Endothelial cell of umbilical vein (primary cell): ENCODE results near the gene SMR3A. TPM values are rescaled to one million over a fixed set of nuclear protein-coding genes. Genes with fewer than 3 reads are reported as not detected.

Experiments used
- BruUV-seq: library from RNA; stranded (reverse); fragments of 400-500 nt; replicated peaks from 2 replicates; lab custom pipeline; 2021; lab: Mats Ljungman, UMichigan
- CTCF ChIA-PET: fragments of 300-600, 350-600 bp; sonication (Branson Sonifier 250); formaldehyde crosslinking; loops from one replicate; lab custom pipeline; 2021; ENCODE audit warnings: antibody characterized with exemption, inconsistent platforms; lab: Charles Lee
- POLR2A ChIA-PET: fragments of 300-600, 350-600 bp; sonication (Branson Sonifier 250); formaldehyde crosslinking; loops from one replicate; lab custom pipeline; 2021; ENCODE audit warnings: antibody characterized with exemption, inconsistent platforms; lab: Charles Lee
- DNase-seq: peaks from one replicate; pipeline ENCODE4 v3.0.0-alpha.2; 2011; ENCODE audit warnings: low read depth, low spot score
- FAIRE-seq: peaks from 2 replicates; lab custom pipeline; 2011; peaks lifted over from hg19 to GRCh38; lab: Jason Lieb, UNC
- H2AFZ ChIP-seq: 2 replicates; pipeline ENCODE4 v1.6.0; 2012; ENCODE audit warnings: low read depth, low read length, control low read depth, inconsistent platforms
- H3K27ac ChIP-seq: 2 replicates; pipeline ENCODE4 v1.5.1; 2011; ENCODE audit warnings: low read depth, mild to moderate bottlenecking, control low read depth, low read length, moderate library complexity; ENCODE audit not compliant: insufficient read depth
- H3K27me3 ChIP-seq, 2 experiments: 2 replicates each; pipeline versions ENCODE4 v1.6.0 to v1.6.1; 2011; ENCODE audit warnings: low read length in 2 of 2, mixed read lengths in 1 of 2; ENCODE audit not compliant: control insufficient read depth in 2 of 2, insufficient read depth in 2 of 2
- H3K36me3 ChIP-seq, 2 experiments: 2 replicates in 1 of 2; 3 replicates in 1 of 2; pipeline ENCODE4 v1.5.1; 2011; ENCODE audit warnings: low read length in 2 of 2, mild to moderate bottlenecking in 1 of 2, moderate library complexity in 1 of 2; ENCODE audit not compliant: control insufficient read depth in 2 of 2, insufficient read depth in 2 of 2; ENCODE audit errors: extremely low read depth in 1 of 2
- H3K4me1 ChIP-seq: 3 replicates; pipeline ENCODE4 v1.5.1; 2011; ENCODE audit warnings: mild to moderate bottlenecking, low read length; ENCODE audit not compliant: control insufficient read depth, insufficient read depth; ENCODE audit errors: extremely low read depth
- H3K4me2 ChIP-seq: 2 replicates; pipeline ENCODE4 v1.6.1; 2011; ENCODE audit warnings: low read length, control low read depth, mixed read lengths; ENCODE audit not compliant: insufficient read depth
- H3K4me3 ChIP-seq, 3 experiments: fragments of 200-600 bp in 1 of 3; sonication (generic), shearing (Covaris generic) in 1 of 3; replicated peaks in 1 of 3; 2 replicates each; pipeline ENCODE4 v1.5.1; 2011 to 2016; ENCODE audit warnings: control low read depth in 3 of 3, low read length in 3 of 3, mild to moderate bottlenecking in 2 of 3, inconsistent platforms in 1 of 3, low read depth in 1 of 3, moderate library complexity in 1 of 3; ENCODE audit not compliant: insufficient read depth in 1 of 3
- H3K79me2 ChIP-seq: 2 replicates; pipeline ENCODE4 v1.6.0; 2012; ENCODE audit warnings: low read length, inconsistent platforms; ENCODE audit not compliant: control insufficient read depth, insufficient read depth
- H3K9ac ChIP-seq: replicated peaks from 2 replicates; pipeline ENCODE3; 2011; ENCODE audit warnings: low read length, control low read depth; ENCODE audit not compliant: insufficient read depth; ENCODE audit errors: extremely low read depth
- H3K9me1 ChIP-seq: replicated peaks from 3 replicates; pipeline ENCODE4 v1.6.0; 2011; ENCODE audit warnings: mild to moderate bottlenecking, low read length; ENCODE audit not compliant: control insufficient read depth, insufficient read depth; ENCODE audit errors: extremely low read depth
- H3K9me3 ChIP-seq: replicated peaks from 2 replicates; pipeline ENCODE4 v1.5.1; 2012; ENCODE audit warnings: low read length, inconsistent platforms; ENCODE audit not compliant: control insufficient read depth, insufficient read depth
- H4K20me1 ChIP-seq: replicated peaks from 2 replicates; pipeline ENCODE3; 2011; ENCODE audit warnings: mild to moderate bottlenecking, low read length; ENCODE audit not compliant: control insufficient read depth, insufficient read depth; ENCODE audit errors: extremely low read depth
- CTCF ChIP-seq, 2 donors: IDR thresholded peaks; 1 replicate in 1 of 2; 2 replicates in 1 of 2; pipeline ENCODE4 v1.5.1; 2011; ENCODE audit warnings: low read length in 2 of 2, mild to moderate bottlenecking in 2 of 2, moderate library complexity in 2 of 2, control low read depth in 1 of 2, inconsistent platforms in 1 of 2, low read depth in 1 of 2; ENCODE audit not compliant: insufficient read depth in 1 of 2; ENCODE audit errors: extremely low read depth in 1 of 2
- EZH2 ChIP-seq: IDR thresholded peaks from 2 replicates; pipeline ENCODE4 v1.6.1; 2012; ENCODE audit warnings: borderline replicate concordance, low read depth, mild to moderate bottlenecking, moderate library complexity, low read length, inconsistent platforms; ENCODE audit not compliant: severe bottlenecking
- FOS ChIP-seq: IDR thresholded peaks from 2 replicates; pipeline ENCODE4 v1.6.1; 2011; ENCODE audit warnings: mild to moderate bottlenecking, low read length, moderate library complexity, borderline replicate concordance; ENCODE audit not compliant: insufficient read depth
- GATA2 ChIP-seq: IDR thresholded peaks from 2 replicates; pipeline ENCODE4 v1.7.0; 2011; ENCODE audit warnings: low read depth, mild to moderate bottlenecking, moderate library complexity, mixed read lengths, low read length; ENCODE audit not compliant: insufficient read length, insufficient read depth
- JUN ChIP-seq: IDR thresholded peaks from 2 replicates; pipeline ENCODE4 v1.6.1; 2011; ENCODE audit warnings: borderline replicate concordance, low read depth; ENCODE audit not compliant: insufficient read length, insufficient read depth
- MAX ChIP-seq: IDR thresholded peaks from 2 replicates; pipeline ENCODE4 v1.6.1; 2011; ENCODE audit not compliant: insufficient read depth, insufficient read length
- MYC ChIP-seq: IDR thresholded peaks from one replicate; pipeline ENCODE4 v1.6.1; 2011; ENCODE audit warnings: mild to moderate bottlenecking, low read depth, low read length
- POLR2A ChIP-seq: IDR thresholded peaks from 2 replicates; pipeline ENCODE4 v1.6.1; 2012; ENCODE audit warnings: low read depth, mild to moderate bottlenecking, control low read depth, low read length
- POLR2AphosphoS5 ChIP-seq: IDR thresholded peaks from 2 replicates; pipeline ENCODE4 v1.6.1; 2012; ENCODE audit warnings: low read depth, mild to moderate bottlenecking, control low read depth, low read length, moderate library complexity; ENCODE audit not compliant: insufficient read depth
- dilution Hi-C: fragments of 300-500 bp; cut with MboI; formaldehyde crosslinking; loops from one replicate; pipeline ENCODE4 v1.15.0; 2019; ENCODE audit warnings: low sequenced_read_pairs; ENCODE audit not compliant: extremely low pct_ligation_motif_present
- intact Hi-C: fragments of 100-400 bp; cut with micrococcal nuclease; formaldehyde crosslinking; loops from one replicate; pipeline ENCODE4 v1.10.0; 2022
- polyA plus RNA-seq, 4 experiments: library from polyadenylated mRNA; depleted of rRNA in 3 of 4; stranded (reverse) in 3 of 4; unstranded in 1 of 4; fragments of >200 nt; gene quantifications; 2 replicates each; pipeline versions ENCODE4 v1.2.1 to v1.2.3, GENCODE V29; 2011 to 2012; ENCODE audit warnings: missing spikeins in 1 of 4
- total RNA-seq: library from RNA; stranded (reverse); gene quantifications from 2 replicates; pipeline ENCODE4 v1.2.3, GENCODE V29; 2021

Gene SMR3A
- total and polyA plus RNA-seq, 2 donors (not counting 3 experiments of a cell fraction or from before 2014, with no cell fraction given) = not detected

DNA sequence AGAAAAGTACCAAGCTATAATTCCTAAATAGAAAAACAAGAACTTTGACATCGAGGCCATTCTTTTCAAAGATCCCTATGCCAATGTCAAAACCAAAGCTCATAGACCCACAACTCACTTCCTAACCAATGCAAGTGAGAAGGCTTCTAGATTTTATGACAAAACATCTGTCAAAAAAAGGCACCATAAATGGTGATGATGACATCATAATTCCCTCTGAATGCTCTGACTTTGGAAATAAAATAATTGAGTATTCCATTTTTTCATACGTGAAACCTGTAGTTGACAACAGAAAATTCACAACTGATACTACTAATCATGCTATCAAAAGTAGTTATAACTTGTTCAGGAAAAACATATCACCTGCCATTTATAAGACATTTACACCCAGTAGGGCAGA is 34.5 kb upstream of the SMR3A start:
- Histone ChIP-seq H4K20me1 (no peaks in the 10 kb centered on the region), H3K36me3 (no peaks in the 10 kb centered on the region), H3K27ac (no peak overlapping the region), H2AFZ (no peak overlapping the region), H3K79me2 (no peaks in the 10 kb centered on the region), H3K4me2 (no peak overlapping the region), H3K4me1 (no peaks in the 10 kb centered on the region), H3K9me3 (no peaks in the 10 kb centered on the region), H3K9me1 (no peaks in the 10 kb centered on the region), H3K4me3 (no peak overlapping the region), H3K27me3 (no peaks in the 10 kb centered on the region), H3K9ac (no peak overlapping the region)
- no peak for FAIRE-seq
- CTCF ChIA-PET = no interaction called here
- POLR2A ChIA-PET = no interaction called here
- DNase-seq = no peak
- BruUV-seq = no TSS peak
- intact Hi-C loops = no loop called here
- dilution Hi-C loops = no loop called here
- TF ChIP-seq CTCF (IDR thresholded peaks at IDR 0.05; ENCODE audit: extremely low read depth in 1 of 2, insufficient read depth in 1 of 2, low read depth in 1 of 2, low read length in 2 of 2) (no peak), MYC (no peak), JUN (no peak), GATA2 (no peak), POLR2AphosphoS5 (no peak), EZH2 (no peak), MAX (no peak), POLR2A (no peak), FOS (no peak)
